GM21576 (cell line): ENCODE data around the gene SIGLEC8.

Experiments used
- ATAC-seq: cut with Tn5 transposase; IDR thresholded peaks from one replicate; pipeline ENCODE4 v1.9.1; 2021; ENCODE audit warnings: mild to moderate bottlenecking, moderate library complexity; ENCODE audit not compliant: unreplicated experiment

SIGLEC8 gene

GRCh38 chr19:51407511-51408131 is 50.6 kb downstream of the SIGLEC8 start:
- no peak for ATAC-seq

DNA sequence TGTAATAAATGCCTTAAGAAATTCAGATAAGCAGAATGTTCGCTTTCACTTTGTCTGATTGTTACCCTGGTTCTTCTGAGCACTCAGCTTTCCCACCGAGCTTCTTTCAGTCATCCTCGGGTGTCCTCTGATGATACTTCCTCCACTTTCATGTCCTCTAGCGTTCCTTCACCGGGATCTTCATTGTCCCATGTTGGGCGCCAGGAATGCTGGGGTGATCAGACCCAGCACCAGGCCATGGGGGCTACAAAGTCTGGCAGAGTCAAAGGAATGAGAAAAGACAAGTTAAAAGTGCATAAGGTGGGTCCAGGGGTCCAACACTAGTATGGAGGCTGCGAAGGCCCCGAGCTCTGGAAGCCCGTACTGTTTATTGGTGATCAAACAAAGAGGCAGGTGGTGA is 56.1 kb downstream of the SIGLEC8 start:
- ATAC-seq, result no peak
